Fibroblast of the conjunctiva (primary cell): Measurements from ENCODE around the gene NFKBIB.
"Not testable (repeated sequence)": the region's sequence is repeated elsewhere in the genome, so short reads cannot be mapped to it uniquely, and the experiment has no call there.

Source experiments
- DNase-seq: peaks from one replicate; pipeline ENCODE4 v3.0.0-alpha.2; 2010; ENCODE audit warnings: low read depth

Gene NFKBIB, protein sequence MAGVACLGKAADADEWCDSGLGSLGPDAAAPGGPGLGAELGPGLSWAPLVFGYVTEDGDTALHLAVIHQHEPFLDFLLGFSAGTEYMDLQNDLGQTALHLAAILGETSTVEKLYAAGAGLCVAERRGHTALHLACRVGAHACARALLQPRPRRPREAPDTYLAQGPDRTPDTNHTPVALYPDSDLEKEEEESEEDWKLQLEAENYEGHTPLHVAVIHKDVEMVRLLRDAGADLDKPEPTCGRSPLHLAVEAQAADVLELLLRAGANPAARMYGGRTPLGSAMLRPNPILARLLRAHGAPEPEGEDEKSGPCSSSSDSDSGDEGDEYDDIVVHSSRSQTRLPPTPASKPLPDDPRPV

DNA sequence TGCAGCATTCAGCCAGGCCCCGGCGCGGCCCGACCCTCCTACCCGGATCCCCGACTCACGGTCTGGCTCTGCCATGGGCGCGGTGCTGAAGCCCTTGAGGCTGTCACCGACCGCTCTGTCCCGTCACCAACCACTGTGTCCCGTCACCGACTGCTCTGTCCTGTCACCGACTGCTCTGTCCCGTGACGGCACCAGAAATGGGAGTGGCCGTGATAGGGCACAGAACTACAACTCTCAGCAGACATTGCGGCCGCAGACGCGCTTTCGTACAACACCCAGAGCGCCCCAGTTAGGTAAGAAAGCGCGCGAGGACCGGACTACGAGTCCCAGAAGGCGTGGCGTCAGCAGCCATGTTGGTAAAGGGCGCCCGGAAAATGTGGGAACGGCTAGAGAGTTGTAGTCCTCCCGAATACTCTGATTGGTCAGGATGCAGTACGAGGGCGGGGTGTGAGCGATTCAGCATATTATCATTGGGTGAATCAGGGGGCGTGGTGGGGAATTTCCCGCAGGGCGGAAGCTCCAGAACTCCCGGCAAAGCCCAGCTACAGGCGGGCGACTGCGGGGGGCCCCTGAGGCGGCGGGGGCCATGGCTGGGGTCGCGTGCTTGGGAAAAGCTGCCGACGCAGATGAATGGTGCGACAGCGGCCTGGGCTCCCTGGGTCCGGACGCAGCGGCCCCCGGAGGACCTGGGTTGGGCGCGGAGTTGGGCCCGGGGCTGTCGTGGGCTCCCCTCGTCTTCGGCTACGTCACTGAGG lies at the start of gene NFKBIB, which contains the start of gene SIRT2:
NFKBIB (plus strand) TSS at position 523 of the 755 bp plus-strand sequence; CDS start at position 587, 64 bp downstream.
SIRT2 (minus strand) TSS at position 172 of the 755 bp plus-strand sequence; CDS start at position 75, 97 bp downstream.
- peak; percentile 99 for DNase-seq

DNA sequence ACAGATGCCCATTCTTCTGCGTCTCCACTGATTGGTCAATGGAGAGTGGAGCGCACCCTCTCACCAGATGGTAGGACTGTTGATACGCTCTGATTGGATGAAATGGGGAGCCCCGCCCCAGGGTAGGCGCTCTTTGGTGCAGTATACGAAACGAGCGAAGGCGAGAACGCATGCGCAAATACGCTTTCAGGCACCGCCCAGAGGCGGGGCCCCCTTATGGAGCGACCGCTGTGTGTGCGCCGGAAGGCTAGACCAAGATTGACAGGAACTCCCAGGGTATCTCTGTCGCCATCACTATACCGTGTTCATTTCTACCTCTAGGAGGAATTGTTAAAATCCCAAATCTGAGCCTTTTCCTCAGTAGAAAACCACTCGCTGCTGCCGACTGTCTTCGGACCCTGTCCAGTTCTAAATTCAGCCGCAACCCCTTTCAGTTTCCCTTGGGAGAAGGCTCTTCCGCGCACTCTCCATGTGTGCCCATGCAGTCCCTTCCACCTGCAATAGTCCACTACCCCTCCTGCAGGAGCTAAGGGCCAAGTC lies 49.3 kb upstream of the NFKBIB start:
- no peak for DNase-seq

DNA sequence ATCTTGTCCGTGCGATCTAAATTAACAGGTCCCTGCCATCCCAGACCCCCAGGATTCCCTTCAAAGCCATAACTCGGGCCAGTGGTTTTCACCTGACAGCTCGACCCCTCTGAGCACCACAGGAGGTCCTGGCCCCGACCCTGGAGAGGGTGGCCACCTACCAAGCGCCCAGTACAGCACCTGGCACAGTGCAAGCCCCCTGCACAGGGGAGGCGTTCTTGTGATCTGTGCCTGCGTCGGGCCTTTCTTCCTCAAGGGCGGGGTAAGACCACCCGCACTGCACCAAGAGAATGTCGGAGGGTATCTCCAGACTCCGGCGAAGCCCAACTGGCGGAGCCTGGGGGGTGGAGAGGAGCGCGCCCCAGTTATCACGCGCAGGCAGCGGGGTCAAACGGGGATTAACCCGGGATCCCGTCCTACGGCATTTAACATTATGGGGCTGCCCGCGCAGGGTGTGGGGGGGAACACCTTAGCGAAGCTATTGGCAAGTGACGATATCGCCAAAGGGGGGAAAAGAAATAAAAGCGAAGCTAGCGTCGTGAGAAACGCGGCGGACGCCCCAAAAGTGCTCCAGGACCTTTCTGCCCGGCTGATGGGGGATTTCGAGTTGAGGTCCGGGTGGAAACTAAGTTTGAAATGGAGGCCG lies 48.7 kb upstream of the NFKBIB start:
- no peak for DNase-seq

DNA sequence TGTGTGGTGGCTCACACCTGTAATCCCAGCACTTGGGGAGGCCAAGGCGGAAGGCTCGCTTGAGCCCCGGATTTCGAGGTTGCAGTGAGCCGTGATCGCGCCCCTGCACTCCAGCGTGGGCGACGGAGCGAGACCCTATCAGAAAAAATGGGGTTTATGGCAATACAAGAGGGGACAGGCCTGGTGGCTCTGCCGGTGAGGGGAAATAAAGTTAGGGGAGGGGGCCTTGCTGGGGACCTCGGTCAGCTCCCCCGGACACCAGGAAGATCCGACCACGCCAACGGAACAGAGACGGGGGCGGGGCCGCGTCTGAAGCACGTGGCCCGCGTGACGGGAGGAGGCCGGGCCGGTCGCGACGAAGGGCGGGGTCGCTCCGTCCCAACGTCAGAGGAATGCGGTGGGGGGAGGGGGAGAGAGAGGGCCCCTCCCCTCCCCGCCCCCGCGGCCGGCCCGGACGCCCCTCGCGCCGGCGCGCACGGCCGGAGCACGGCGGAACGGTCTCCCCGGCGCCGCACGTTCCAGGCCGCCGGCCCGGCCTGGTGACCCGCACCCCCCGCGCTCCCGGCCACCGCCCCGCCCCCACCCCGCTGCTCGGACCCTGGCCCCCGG lies 48.0 kb upstream of the NFKBIB start:
- DNase-seq: peak; percentile 86

DNA sequence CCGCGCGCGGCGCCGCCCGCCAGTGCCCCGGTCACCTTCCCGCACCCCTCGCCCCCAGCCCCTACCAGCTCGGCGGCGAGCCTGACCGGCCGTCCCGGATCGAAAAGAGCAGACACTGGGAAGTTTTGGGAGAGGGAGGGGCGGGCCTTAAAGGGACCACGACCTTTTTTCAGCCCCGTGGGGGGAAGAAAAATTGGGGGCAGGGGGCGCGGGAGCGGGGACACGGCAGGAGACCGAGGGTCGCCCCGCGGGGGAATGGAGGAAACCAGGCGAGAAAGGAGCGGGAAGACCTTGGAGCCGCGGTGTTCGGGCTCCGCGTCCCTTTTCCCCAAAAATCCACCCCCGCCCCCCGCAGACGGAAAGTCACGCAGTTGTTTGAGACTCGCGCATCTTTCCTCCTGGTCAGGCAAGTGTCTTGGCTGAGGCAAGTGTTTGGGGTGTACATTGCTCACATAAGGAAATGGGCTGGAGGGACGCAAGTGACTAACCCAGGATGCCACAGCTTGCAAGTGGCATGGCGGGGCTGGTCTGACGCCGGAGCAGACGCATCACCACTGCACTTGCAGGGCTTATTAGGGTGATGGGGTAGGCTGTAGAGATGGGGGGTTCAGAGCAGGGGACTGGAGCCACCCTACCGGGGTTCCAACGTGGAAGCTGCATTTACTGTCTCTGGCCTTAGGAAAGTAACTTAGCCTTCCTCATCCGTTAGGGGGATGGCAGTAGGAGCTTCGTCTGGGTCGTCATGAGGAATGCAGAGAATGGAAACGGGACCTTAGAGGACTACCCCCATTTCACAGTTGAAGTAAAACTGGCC lies 47.3 kb upstream of the NFKBIB start:
- DNase-seq: no peak

DNA sequence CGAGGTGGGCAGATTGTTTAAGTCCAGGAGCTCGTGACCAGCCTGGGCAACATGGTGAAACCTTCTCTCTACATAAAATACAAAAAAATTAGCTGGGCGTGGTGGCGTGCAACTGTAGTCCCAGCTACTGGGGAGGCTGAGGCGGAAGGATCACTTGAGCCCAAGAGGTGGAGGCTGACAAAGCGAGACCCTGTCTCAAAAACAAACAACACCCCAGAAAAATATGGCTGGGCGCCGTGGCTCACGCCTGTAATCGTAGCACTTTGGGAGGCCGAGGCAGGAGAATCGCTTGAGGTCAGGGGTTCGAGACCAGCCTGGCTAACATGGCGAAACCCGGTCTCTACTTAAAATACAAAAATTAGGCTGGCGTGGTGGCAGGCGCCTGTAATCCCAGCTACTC lies 46.6 kb upstream of the NFKBIB start:
- DNase-seq: no peak

DNA sequence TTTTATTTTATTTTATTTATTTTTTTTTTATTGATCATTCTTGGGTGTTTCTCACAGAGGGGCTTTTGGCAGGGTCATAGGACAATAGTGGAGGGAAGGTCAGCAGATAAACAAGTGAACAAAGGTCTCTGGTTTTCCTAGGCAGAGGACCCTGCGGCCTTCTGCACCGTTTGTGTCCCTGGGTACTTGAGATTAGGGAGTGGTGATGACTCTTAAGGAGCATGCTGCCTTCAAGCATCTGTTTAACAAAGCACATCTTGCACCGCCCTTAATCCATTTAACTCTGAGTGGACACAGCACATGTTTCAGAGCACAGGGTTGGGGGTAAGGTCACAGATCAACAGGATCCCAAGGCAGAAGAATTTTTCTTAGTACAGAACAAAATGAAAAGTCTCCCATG lies 44.8 kb upstream of the NFKBIB start:
- not testable (repeated sequence) for DNase-seq

DNA sequence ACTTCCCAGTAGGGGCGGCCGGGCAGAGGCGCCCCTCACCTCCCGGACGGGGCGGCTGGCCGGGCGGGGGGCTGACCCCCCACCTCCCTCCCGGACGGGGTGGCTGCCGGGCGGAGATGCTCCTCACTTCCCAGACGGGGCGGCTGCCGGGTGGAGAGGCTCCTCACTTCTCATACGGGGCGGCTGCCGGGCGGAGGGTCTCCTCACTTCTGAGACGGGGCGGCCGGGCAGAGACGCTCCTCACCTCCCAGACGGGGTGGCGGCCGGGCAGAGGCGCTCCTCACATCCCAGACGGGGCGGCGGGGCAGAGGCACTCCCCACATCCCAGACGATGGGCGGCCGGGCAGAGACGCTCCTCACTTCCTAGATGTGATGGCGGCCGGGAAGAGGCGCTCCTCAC lies 44.0 kb upstream of the NFKBIB start:
- DNase-seq: not testable (repeated sequence)

DNA sequence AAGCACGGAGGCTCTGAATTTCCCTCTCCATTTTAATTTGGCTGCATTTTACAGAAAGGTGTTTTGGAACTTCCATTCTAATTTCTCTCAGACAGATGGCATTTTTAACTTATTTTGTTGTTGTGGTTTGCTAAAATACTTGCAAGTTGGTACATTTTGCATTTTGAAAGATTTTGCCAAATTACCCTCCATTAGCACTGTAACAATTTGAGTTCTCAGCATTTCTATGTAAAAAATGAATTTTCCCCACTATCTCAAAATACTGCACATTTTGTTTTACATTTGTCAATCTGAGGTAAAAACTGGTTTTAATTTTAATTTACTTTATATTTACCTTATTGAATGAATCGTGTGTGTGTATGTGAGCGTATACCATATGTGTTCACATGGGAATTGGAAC lies 43.0 kb upstream of the NFKBIB start:
- DNase-seq: no peak

DNA sequence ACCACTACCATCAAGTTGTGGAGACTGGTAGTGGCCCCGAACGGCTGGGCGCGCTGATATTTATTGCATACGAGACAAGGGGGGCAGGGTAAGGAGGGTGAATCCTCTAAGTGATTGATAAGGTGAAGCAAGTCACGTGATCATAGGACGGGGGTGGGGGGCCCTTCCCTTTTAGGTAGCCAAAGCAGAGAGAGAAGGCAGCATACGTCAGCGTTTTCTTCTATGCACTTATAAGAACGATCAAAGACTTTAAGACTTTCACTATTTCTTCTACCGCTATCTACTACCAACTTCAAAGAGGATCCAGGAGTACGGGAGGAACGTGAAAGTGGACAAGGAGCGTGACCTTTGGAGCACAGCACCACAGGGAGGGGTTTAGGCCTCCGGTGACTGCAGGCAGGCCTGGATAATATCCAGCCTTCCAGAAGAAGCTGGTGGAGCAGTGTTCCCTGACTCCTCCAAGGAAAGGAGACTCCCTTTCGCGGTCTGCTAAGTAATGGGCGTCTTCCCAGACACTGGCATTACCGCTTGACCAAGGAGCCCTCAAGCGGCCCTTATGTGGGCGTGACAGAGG lies 40.1 kb upstream of the NFKBIB start:
- DNase-seq: not testable (repeated sequence)

DNA sequence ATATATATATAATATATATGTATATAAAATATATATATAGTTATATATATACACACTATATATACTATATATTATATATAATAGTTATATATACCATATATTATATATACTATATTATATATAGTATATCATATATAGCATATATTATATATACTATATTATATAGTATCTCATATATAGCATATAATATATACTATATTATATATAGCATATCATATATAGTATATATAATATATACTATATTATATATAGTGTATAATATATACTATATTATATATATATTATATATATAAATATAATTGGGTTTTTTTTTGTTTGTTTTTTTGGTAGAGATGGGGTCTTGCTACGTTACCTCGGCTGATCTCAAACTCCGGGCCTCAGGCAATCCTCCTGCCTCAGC lies 38.4 kb upstream of the NFKBIB start:
- DNase-seq: no peak

DNA sequence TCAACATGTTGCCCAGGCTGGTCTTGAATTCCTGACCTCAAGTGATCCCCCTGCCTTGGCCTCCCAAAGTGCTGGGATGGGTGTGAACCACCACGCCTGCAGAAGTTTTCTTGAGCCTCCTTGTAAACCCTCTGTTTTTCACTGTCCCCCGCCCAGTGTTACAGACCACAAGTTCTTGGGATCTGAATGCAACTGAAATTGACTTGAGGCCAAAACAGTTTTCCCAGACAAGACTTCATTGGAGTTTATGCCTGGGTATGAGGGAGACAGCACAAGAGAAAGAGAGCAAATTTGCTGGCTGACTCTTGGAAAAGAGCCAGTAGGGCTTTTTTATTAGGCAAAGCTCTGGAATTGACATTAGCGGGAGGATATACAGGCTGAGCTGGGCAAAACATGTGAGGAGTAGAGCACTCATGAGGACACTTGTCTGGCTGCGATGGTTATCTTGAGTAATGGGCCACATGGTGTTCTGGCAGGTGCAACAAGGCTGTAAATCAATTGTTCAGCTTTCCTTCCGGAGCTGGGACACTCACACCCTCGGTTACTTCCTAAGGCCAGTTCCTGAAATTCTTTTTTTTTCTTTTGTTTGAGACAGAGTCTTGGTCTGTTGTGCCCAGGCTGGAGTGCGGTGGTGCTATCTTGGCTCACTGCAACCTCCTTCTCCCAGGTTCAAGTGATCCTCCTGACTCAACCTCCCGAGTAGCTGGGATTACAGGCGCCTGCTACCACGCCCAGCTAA lies 37.3 kb upstream of the NFKBIB start:
- no peak for DNase-seq

DNA sequence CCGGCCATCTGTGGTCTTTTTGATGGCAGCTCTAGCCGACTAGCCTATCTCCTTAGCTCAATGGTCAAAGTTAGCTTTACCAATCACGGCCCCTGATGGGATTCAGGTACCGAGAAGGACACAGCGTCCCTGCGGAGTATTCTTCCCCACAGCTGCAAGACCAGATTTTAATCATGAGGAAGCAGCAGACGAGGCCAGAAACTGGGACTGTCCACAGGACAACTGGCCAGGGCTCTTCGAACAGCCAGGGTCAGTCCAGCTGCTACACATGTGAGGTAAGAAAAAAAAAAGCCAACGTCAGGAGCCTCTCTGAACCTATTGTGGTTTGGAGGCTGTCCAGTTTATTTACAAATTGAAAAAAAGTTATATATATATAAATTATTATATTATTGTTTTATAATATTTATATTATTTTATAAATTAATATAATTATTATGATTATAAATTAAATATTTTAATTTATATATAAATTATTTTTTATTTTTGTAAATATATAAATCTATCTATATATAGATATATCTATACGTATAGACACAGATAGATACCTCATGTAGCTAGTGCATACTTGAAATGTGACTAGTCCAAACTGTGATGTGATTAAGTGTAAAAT lies 32.5 kb upstream of the NFKBIB start:
- no peak for DNase-seq

DNA sequence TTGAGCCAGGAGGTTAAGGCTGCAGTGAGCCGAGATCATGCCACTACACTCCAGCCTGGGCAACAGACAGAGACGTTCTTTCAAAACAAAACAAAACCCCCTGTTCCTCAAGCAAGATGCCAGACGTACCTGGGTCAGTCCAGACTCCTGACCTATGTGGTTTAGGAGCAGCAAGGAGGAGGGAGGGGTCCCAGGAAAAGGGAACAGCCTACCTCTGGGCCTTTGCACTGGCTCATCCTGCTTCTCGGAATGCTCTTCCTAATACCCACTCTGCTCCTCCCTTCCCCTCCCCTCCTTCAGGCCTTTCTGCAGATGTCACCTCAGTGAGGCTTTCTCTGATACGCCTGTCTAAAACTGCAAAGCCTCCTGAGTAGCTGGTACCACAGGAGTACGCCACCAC lies 31.2 kb upstream of the NFKBIB start:
- DNase-seq: no peak

DNA sequence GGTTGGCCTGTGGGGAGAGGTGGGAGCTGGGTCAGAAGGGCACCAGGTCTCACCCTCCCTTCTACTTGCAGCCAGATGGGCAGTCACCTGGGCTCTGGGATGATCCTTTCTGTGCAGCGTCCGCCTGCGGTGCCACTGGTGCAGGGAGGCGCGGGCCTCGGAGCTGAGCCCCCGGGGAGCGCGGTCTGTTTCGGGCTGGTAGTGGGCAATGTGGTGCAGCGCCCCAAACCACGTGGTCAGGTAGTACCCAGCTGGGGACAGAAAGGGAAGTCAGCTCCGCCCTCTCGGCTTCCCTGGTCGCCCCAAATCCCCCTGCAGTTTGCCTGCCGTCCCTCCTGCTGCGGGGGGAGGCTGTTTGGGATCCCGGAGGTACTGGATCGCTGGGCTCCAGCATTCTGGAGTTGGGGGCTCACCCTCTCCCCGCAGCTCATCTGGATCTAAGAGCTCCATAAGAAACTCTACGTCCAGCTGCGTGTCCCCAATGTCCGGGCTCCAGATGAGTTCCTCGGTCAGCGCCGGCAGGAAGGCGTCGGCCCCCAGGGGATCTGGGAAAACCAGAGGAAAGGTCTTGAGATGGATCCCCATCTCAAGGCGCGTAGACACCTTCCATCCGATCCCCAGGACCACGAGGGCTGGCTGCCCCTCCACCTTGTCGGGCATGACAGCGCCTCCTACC lies 30.5 kb upstream of the NFKBIB start:
- no peak for DNase-seq

DNA sequence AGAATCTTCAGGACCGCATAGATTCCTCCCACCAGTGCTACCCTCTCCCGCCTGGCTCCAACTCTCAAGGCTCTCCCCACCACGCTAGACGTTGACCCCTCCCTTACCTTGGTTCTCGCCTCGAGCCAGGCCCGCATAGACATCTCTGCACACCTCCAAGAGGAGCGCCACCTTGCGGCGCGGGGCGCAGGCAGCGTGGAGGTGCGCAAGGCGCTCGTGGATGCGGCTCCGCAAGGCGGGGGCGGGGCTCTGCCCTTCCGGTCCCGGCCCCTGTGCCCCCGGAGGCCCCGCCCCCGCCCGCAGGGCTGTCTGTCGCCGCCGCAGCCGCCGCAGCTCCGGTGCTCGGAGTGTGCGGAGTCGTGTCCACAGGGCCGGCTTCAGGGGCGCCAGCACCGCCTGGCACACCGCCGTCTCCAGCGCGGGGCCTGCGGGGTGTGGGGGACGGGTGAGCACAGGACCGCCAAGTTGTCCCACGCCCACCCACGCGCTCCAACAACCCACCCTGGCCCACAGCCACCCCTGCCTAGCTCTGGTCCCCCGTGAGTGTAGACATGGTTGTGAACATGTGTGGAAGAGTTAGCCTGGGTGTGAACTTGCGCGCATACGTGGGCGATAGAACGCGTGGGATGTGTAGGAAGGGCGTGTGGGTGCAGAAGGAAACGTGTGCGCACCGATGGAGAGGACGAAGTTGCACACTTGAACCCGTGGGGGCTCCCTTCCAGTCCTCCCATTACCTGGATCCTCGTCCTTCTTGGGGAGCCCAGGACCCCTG lies 29.7 kb upstream of the NFKBIB start:
- DNase-seq: no peak

DNA sequence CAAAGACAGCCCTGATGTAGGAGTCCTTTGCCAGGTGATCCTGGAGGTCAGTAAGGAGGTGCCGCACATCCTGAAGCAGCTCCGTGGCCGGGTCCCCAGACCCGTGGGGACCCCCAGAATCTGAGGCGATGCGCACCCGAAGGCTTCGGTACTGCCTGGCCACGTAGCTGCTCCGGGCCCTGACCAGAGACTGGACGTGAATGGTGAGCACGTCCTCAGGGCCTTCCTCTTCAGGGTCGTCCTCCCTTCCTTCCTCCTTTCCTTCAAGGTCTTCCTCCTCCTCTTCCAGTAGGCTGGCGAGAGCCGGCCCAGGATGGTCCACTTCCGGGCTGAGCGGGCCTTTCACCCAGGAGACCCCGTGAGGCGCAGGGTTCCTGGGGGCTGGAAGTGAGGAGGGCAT lies 29.2 kb upstream of the NFKBIB start:
- no peak for DNase-seq

DNA sequence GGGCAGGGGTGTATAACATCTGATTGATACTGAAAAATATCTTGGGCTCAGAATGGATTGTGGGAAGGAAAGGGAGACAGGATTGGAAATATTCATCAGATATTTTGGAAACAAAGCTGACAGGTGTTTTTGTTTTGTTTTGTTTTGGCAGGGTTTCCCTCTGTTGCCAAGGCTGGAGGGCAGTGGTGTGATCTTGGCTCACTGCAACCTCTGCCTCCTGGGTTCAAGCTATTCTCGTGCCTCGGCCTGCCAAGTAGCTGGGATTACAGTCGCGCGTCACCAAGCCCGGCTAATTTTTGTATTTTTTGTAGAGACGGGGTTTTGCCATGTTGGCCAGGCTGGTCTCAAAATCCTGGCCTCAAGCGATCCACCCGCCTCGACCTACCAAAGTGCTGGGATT lies 26.4 kb upstream of the NFKBIB start:
- not testable (repeated sequence) for DNase-seq
